ENCODE data around the gene FUT3.

Gene FUT3

DNA sequence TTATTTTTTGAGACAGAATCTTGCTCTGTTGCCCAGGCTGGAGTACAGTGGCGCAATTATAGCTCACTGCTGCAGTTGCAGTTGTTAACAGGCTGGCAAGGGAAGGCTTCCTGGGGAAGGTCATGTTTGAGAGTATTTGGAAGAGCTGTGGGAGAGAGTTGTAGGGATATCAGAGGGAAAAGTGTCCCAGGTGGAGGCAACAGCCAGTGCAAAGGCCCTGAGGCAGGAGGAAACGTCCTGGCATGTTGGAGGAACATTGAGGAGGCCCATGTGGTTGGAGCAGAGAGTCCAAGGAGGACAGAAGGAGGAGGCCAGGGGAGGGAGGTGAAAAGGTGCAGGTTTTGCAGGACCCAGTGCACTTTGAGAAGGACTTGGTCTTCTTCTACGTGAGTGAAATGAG is 58.1 kb downstream of the FUT3 start:
- TF ChIP-seq EZH2phosphoT487 (conservative IDR thresholded peaks at IDR 0.05; ENCODE audit: low read length) (no peak), CTCF (IDR thresholded peaks at IDR 0.05; ENCODE audit: insufficient read depth, low read length, poor library complexity, severe bottlenecking) (no peak)
- Histone ChIP-seq H3K4me3 (ENCODE audit: insufficient read depth, low read length, poor library complexity, severe bottlenecking) (no peak overlapping the region), H3K4me2 (ENCODE audit: low read depth, low read length, poor library complexity, severe bottlenecking) (no peak overlapping the region), H4K20me1 (ENCODE audit: low read depth, low read length) (no peaks in the 10 kb centered on the region), H2AFZ (ENCODE audit: low read depth, low read length, severe bottlenecking) (no peak overlapping the region), H3K9me2 (replicated peaks; ENCODE audit: insufficient read depth, low read length) (no peaks in the 10 kb centered on the region), H3F3A (ENCODE audit: insufficient read depth) (no peaks in the 10 kb centered on the region), H3K9ac (ENCODE audit: low read length) (no peak overlapping the region), H3K36me3 (ENCODE audit: low read length) (no peaks in the 10 kb centered on the region), H3K79me2 (ENCODE audit: insufficient read depth, low read length) (peaks cover 3% of the 10 kb centered on the region; the same call in 1 of the 2 replicates), H3K27ac (ENCODE audit: low read depth, low read length) (no peak overlapping the region), H3K9me3 (ENCODE audit: insufficient read depth, low read length) (no peaks in the 10 kb centered on the region), H3K27me3 (ENCODE audit: low read length) (no peaks in the 10 kb centered on the region)

Data from SU-DHL-6 (cell line).